GM12801 (cell line): ENCODE measurements around the gene MAGI2.

Experiments used
- CTCF ChIP-seq: IDR thresholded peaks from one replicate; pipeline ENCODE4 v1.5.1; 2011; ENCODE audit warnings: control low read depth; ENCODE audit not compliant: insufficient read length; ENCODE audit errors: extremely low read depth

Gene MAGI2

GRCh38 chr7:78616539-78616938 is 836.9 kb downstream of the MAGI2 start:
- no peak for TF ChIP-seq CTCF

- TF ChIP-seq CTCF: no peak
These were observed 844.2 kb downstream of the MAGI2 start for GRCh38 chr7:78609281-78609680.

- TF ChIP-seq CTCF: no peak
These were observed 846.4 kb downstream of the MAGI2 start for GRCh38 chr7:78607099-78607498.

GRCh38 chr7:78605119-78605518 is 848.3 kb downstream of the MAGI2 start:
- TF ChIP-seq CTCF: no peak

GRCh38 chr7:78601728-78602127 is 851.7 kb downstream of the MAGI2 start:
- TF ChIP-seq CTCF: no peak

- TF ChIP-seq CTCF: no peak
These were observed 859.3 kb downstream of the MAGI2 start for GRCh38 chr7:78594156-78594555.

- TF ChIP-seq CTCF: no peak
These were observed 865.1 kb downstream of the MAGI2 start for GRCh38 chr7:78588393-78588792.
